ENCODE results near the gene PLIN1.

Gene PLIN1, protein sequence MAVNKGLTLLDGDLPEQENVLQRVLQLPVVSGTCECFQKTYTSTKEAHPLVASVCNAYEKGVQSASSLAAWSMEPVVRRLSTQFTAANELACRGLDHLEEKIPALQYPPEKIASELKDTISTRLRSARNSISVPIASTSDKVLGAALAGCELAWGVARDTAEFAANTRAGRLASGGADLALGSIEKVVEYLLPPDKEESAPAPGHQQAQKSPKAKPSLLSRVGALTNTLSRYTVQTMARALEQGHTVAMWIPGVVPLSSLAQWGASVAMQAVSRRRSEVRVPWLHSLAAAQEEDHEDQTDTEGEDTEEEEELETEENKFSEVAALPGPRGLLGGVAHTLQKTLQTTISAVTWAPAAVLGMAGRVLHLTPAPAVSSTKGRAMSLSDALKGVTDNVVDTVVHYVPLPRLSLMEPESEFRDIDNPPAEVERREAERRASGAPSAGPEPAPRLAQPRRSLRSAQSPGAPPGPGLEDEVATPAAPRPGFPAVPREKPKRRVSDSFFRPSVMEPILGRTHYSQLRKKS

DNA sequence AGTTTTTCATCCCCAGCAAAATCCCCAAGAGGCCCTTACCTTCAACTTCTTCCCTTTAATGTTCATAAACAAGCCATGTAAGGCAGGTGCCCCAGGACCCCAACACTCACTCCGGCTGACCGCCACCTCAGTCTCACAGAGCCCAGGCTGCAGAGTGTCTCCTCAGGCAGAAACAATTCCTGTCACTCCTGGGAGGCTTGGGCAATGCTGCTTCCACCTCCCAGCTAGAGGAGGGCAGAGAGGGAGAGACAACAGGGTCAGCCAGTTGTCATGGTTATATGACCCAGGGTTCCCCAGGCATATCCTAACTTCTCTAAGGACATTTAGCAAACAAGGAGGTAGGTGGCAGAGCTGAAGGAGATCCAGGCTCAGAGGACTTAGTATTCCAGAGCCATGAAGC lies at the start of gene PLIN1:
TSS of gene PLIN1 (minus strand) at position 156 of the 400 bp plus-strand sequence. CDS start 1,878 bp downstream, outside the sequence.
- no peak for DNase-seq (ENCODE audit: low read depth)
- TF ChIP-seq, protein P1, sequence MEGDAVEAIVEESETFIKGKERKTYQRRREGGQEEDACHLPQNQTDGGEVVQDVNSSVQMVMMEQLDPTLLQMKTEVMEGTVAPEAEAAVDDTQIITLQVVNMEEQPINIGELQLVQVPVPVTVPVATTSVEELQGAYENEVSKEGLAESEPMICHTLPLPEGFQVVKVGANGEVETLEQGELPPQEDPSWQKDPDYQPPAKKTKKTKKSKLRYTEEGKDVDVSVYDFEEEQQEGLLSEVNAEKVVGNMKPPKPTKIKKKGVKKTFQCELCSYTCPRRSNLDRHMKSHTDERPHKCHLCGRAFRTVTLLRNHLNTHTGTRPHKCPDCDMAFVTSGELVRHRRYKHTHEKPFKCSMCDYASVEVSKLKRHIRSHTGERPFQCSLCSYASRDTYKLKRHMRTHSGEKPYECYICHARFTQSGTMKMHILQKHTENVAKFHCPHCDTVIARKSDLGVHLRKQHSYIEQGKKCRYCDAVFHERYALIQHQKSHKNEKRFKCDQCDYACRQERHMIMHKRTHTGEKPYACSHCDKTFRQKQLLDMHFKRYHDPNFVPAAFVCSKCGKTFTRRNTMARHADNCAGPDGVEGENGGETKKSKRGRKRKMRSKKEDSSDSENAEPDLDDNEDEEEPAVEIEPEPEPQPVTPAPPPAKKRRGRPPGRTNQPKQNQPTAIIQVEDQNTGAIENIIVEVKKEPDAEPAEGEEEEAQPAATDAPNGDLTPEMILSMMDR (IDR thresholded peaks at IDR 0.05; ENCODE audit: low read depth, low read length, missing control alignments) = no peak
- no peak within 1 kb of the TSS for H3K4me3 ChIP-seq (ENCODE audit: low read depth, low read length)

DNA sequence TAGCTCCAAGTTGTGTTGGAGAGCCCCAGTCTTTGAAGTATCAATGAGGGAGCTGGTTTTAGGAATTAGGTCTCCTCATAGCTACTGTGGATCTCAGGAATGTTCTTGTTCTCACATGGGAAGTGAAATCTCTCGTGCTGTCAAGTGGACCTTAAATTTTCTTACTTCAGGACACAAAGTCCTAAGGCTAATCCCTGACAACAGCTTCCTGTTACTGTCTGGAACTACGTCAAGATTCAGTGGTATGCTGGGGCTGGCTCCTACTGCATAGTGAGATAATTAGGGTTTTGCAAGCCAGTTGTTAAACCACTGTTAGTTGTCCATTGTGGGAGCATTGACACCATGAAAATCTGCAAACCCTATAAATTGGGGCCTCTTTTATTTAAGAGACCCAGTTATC lies 49.1 kb upstream of the PLIN1 start:
- TF ChIP-seq, protein P1 (IDR thresholded peaks at IDR 0.05; ENCODE audit: low read depth, low read length, missing control alignments) = no peak
- no peak for DNase-seq (ENCODE audit: low read depth)
- no peak overlapping the region for H3K4me3 ChIP-seq (ENCODE audit: low read depth, low read length)

DNA sequence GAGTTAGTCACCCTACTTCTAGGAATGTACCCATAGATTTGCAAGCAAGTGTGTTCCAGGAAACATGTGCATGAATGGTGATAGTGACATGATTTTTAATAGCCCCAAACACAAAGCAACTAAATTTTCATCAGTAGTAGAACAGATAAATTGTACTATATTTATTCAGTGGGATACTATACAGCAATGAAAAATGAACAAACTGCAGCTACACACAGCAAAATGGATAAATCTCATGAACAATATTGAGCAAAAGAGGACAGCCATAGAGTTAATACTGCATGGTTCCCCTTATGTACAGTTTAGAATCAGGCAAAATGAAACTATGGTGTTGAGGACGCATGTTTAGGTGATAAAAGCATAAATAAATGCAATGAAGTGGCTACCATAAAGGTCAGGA lies 45.9 kb upstream of the PLIN1 start:
- TF ChIP-seq, protein P1 (IDR thresholded peaks at IDR 0.05; ENCODE audit: low read depth, low read length, missing control alignments) = no peak
- H3K4me3 ChIP-seq (ENCODE audit: low read depth, low read length) = no peak overlapping the region
- no peak for DNase-seq (ENCODE audit: low read depth)

DNA sequence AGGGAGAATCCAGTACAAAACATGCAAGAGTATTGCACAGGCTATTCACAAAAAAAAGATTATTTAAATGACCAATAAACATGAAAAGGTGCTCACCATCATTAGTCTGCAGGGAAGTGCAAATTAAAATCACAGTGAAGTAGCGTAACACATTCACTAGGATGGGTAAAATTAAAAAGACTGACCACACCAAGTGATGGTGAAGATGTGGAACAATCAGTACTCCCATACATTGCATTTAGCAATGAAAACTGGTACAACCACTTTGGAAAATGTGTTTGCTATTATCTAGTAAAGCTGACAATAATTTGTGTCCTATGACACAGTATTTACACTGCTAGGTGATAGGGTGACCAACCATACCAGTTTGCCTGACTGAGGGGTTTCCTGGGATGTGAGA lies 45.5 kb upstream of the PLIN1 start:
- TF ChIP-seq, protein P1 (IDR thresholded peaks at IDR 0.05; ENCODE audit: low read depth, low read length, missing control alignments) = no peak
- DNase-seq (ENCODE audit: low read depth) = no peak
- no peak overlapping the region for H3K4me3 ChIP-seq (ENCODE audit: low read depth, low read length)

DNA sequence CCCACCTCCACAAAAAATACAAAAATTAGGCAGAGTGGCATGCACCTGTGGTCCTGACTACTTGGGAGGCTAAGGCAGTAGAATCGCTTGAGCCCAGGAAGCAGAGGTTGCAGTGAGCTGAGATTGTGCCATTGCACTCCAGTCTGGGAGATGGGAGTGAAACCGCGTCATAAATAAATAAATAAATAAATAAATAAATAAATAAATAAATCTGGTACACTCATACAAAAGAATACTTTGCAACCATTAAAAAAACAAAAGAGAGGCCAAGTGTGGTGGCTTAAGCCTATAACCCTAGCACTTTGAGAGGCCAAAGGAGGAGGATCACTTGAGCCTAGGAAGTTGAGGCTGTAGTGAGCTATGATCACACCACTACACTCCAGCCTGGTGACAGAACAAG lies 43.9 kb upstream of the PLIN1 start:
- TF ChIP-seq, protein P1 (IDR thresholded peaks at IDR 0.05; ENCODE audit: low read depth, low read length, missing control alignments) = no peak

DNA sequence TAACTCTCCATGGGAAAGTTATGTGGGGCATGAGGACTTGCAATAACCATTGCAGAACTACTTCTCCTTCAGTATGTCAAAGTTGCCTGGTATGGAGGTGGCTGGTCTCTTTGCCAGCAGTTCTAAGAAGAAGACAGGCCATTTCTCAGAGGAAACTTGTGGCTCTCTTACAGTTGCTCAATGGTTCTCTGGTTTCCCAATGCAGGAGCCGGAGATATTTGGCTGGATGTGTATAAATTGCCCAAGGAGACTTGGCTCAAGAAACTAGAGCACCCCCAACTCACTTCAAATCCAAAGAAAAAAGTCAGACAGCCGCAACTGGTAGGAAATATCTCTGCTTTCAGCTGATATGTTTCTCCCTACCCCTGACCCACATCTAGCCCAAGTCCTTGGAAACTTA lies 35.6 kb upstream of the PLIN1 start:
- no peak for DNase-seq (ENCODE audit: low read depth)
- no peak overlapping the region for H3K4me3 ChIP-seq (ENCODE audit: low read depth, low read length)
- TF ChIP-seq, protein P1 (IDR thresholded peaks at IDR 0.05; ENCODE audit: low read depth, low read length, missing control alignments) = no peak

More for the DNA sequence above, 43.9 kb upstream of the PLIN1 start:
- H3K4me3 ChIP-seq (ENCODE audit: low read depth, low read length) = no peak overlapping the region
- no peak for DNase-seq (ENCODE audit: low read depth)

Measured in GM12864 (cell line).